Measurements from ENCODE around the gene DYNLT4. TPM values are rescaled to one million over a fixed set of nuclear protein-coding genes. Genes with fewer than 3 reads are reported as not detected.

Gene DYNLT4
- total RNA-seq, 1 donor from 2014 or later, result 1.4 TPM

DNA sequence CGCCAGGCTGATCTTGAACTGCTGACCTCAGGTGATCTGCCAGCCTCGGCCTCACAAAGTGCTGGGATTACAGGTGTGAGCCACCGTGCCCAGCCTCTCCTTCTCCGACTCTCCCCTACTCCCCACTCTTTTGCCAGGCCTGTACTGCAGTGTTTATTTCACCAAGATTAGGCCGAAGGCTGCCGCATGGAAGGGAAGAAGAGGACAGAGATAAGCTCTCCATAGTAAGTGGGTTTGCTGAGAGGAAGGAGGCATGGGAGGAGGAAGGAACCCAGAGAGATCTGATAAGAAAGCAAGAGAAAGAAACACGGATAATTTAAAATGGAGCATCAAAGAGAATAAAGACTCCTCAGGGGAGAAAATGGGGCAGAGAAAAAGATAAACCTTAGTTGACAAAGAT, 27.2 kb upstream of the DYNLT4 start:
- no peak for DNase-seq (ENCODE audit: low spot score)
- H3K4me1 Mint-ChIP-seq (ENCODE audit: unreplicated experiment), result peaks cover 32% of the 10 kb centered on the region
- peak overlapping the region; percentile 13 for H3K4me3 Mint-ChIP-seq (ENCODE audit: unreplicated experiment)
- peaks cover 6% of the 10 kb centered on the region for H3K27me3 Mint-ChIP-seq (ENCODE audit: unreplicated experiment)
- H3K9me3 Mint-ChIP-seq (ENCODE audit: unreplicated experiment), result no peaks in the 10 kb centered on the region
- H3K27ac Mint-ChIP-seq (ENCODE audit: unreplicated experiment), result no peak overlapping the region
- TF ChIP-seq, protein P1, sequence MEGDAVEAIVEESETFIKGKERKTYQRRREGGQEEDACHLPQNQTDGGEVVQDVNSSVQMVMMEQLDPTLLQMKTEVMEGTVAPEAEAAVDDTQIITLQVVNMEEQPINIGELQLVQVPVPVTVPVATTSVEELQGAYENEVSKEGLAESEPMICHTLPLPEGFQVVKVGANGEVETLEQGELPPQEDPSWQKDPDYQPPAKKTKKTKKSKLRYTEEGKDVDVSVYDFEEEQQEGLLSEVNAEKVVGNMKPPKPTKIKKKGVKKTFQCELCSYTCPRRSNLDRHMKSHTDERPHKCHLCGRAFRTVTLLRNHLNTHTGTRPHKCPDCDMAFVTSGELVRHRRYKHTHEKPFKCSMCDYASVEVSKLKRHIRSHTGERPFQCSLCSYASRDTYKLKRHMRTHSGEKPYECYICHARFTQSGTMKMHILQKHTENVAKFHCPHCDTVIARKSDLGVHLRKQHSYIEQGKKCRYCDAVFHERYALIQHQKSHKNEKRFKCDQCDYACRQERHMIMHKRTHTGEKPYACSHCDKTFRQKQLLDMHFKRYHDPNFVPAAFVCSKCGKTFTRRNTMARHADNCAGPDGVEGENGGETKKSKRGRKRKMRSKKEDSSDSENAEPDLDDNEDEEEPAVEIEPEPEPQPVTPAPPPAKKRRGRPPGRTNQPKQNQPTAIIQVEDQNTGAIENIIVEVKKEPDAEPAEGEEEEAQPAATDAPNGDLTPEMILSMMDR (IDR thresholded peaks at IDR 0.05; ENCODE audit: unreplicated experiment), result no peak
- no peaks in the 10 kb centered on the region for H3K36me3 Mint-ChIP-seq (ENCODE audit: low read depth, unreplicated experiment)

DNA sequence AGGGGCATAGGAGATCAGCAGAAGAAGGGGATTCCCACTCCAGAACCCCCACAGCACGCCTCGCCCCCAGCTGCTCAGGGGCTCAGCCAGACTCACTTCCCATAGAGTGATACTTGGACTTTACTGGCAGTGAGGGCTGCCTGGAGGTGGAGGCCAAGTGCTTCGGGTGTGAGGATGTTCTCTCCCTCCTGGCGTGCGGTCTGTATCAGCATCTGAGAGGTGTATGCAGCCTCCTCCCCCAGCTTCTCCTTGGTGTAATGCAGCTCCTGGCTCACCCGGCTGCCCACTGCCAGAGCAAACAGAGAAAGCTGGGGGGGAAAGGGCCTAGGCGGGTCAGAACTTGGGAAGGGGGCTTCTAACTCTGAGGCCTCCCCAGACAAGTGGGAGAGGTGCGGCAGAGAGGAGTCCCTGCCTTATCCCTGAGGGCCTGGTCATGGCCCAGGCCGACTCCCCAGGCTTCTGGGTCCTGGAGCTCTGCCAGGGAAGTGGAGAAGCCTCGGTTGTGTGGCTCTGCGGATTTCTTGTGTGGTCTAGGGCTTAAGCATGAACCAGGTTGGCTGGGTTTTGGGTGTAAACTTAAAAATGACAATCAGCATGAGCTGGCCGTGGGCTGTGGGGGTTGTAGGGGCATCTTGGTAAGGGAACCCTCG, 25.0 kb upstream of the DYNLT4 start:
- Mint-ChIP-seq H3K4me3 (ENCODE audit: unreplicated experiment) (no peak overlapping the region), H3K36me3 (ENCODE audit: low read depth, unreplicated experiment) (no peaks in the 10 kb centered on the region), H3K4me1 (ENCODE audit: unreplicated experiment) (peaks cover 32% of the 10 kb centered on the region), H3K9me3 (ENCODE audit: unreplicated experiment) (no peaks in the 10 kb centered on the region), H3K27me3 (ENCODE audit: unreplicated experiment) (peaks cover 8% of the 10 kb centered on the region), H3K27ac (ENCODE audit: unreplicated experiment) (peak overlapping the region; percentile 52)
- no peak for DNase-seq (ENCODE audit: low spot score)
- TF ChIP-seq, protein P1 (IDR thresholded peaks at IDR 0.05; ENCODE audit: unreplicated experiment), result no peak

DNA sequence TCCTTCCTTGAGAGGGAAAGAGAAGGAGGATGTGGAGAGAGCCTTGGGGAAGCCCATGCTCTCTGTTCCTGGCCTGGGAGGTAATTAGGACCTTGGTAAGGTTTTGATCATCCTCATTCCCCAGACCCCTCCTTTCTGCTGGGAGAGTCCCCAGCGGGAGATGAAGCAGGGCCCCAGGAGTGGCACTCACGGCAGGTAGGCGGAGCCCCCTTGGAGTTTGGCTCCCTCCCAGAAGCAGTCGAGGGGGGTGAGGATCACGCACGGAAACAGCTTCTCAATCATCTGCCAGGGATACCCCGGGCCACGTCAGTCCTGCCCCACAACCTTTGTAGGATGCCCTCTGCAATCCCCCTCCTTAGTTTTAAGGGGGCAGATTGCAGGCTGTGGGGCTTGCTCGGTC, 24.4 kb upstream of the DYNLT4 start:
- H3K4me3 Mint-ChIP-seq (ENCODE audit: unreplicated experiment), result no peak overlapping the region

DNA sequence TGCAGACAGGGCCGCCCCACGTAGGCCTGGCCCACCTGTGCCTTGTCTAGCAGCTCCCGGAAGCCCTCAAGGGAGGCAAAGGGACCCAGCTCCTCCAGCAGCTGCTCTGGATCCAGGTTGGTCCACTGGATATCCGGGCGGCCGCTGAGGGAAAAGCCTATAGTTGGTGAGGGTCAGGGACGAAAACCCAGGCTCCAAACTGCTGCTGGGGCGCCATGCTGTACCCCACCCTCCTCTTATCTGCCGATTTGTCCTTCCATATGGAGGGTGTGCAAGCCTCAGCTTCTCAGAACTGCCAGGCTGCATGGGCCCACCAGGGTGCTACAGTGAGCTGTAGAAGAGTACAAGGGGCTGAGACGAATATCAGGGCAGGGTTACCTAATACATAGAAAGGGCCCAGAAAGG, 23.8 kb upstream of the DYNLT4 start:
- Mint-ChIP-seq H3K36me3 (ENCODE audit: low read depth, unreplicated experiment) (no peaks in the 10 kb centered on the region), H3K9me3 (ENCODE audit: unreplicated experiment) (no peaks in the 10 kb centered on the region), H3K4me1 (ENCODE audit: unreplicated experiment) (peaks cover 33% of the 10 kb centered on the region), H3K4me3 (ENCODE audit: unreplicated experiment) (no peak overlapping the region), H3K27me3 (ENCODE audit: unreplicated experiment) (peaks cover 8% of the 10 kb centered on the region), H3K27ac (ENCODE audit: unreplicated experiment) (no peak overlapping the region)
- TF ChIP-seq, protein P1 (IDR thresholded peaks at IDR 0.05; ENCODE audit: unreplicated experiment), result no peak
- DNase-seq (ENCODE audit: low spot score), result no peak

More for the DNA sequence above, 24.4 kb upstream of the DYNLT4 start:
- no peak for DNase-seq (ENCODE audit: low spot score)
- Mint-ChIP-seq H3K4me1 (ENCODE audit: unreplicated experiment) (peaks cover 32% of the 10 kb centered on the region), H3K27ac (ENCODE audit: unreplicated experiment) (peak overlapping the region; percentile 72), H3K9me3 (ENCODE audit: unreplicated experiment) (no peaks in the 10 kb centered on the region), H3K36me3 (ENCODE audit: low read depth, unreplicated experiment) (no peaks in the 10 kb centered on the region), H3K27me3 (ENCODE audit: unreplicated experiment) (peaks cover 8% of the 10 kb centered on the region)
- TF ChIP-seq, protein P1 (IDR thresholded peaks at IDR 0.05; ENCODE audit: unreplicated experiment), result no peak

DNA sequence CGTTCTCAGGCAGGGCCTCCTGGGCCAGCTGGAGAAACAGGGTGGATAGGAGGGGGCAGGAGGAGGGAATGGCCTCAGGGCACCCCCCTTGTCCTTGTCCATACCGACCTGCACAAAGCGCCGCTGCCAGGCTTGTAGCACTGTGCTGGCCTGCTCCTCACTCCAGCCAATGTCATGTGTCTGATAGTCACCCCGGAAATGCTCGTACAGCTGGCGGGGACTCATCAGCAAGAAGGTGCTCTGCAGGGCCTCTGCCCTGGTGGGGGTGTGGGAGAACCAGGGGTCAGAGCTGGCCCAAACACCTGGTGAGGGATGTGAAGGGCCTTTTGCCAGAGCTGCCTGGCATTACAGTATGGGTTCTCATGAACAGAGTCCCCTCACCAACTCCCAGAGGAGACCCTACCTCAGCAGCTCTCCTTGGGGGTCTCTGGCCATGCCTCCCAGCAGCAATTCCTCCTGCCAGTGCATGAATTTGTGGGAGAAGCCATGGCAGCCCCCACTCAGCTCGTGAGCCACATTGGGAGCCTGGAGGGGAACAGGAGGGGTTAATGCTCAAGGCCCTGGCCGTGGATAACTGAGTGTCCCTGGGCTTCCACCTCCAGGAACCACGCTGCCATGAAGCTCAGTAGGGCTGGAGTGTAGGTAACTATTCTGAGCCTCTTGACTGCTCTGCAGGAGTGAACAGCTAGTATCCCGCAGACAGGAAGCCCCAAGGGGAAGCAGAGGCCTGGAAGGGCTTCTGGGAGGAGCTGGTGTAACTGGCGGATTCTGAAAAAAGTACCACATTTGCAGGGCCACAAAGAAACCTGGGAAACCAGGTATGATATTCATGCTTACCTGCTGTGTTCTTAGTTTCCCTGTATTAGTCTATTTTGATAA, 22.6 kb upstream of the DYNLT4 start:
- H3K4me3 Mint-ChIP-seq (ENCODE audit: unreplicated experiment), result no peak overlapping the region
- DNase-seq (ENCODE audit: low spot score), result no peak
- TF ChIP-seq, protein P1 (IDR thresholded peaks at IDR 0.05; ENCODE audit: unreplicated experiment), result no peak
- H3K9me3 Mint-ChIP-seq (ENCODE audit: unreplicated experiment), result no peaks in the 10 kb centered on the region
- H3K4me1 Mint-ChIP-seq (ENCODE audit: unreplicated experiment), result peaks cover 25% of the 10 kb centered on the region
- peaks cover 5% of the 10 kb centered on the region for H3K27me3 Mint-ChIP-seq (ENCODE audit: unreplicated experiment)
- H3K27ac Mint-ChIP-seq (ENCODE audit: unreplicated experiment), result no peak overlapping the region
- no peaks in the 10 kb centered on the region for H3K36me3 Mint-ChIP-seq (ENCODE audit: low read depth, unreplicated experiment)

Data from endothelial cell (in vitro differentiated cells).